ENCODE measurements around the gene RAB3IL1. TPM values are rescaled to one million over a fixed set of nuclear protein-coding genes. Genes with fewer than 3 reads are reported as not detected.
A peak's percentile ranks its signal among the peaks of the same experiment; 100 is the strongest.

The RAB3IL1 gene
- total and polyA plus RNA-seq, 2 of the 13 experiments (the other 11 are each of a cell fraction or from before 2014, with no cell fraction given), result 1.2 to 2.0 TPM

- TF ChIP-seq GMEB1 (CRISPR knock-in tag; IDR thresholded peaks at IDR 0.05; ENCODE audit: borderline replicate concordance) (no peak; the same call in 1 of the 2 replicates), JUND (CRISPR knock-in tag; IDR thresholded peaks at IDR 0.05) (no peak), FOXK1 (CRISPR knock-in tag; IDR thresholded peaks at IDR 0.05; ENCODE audit: borderline replicate concordance, low read depth) (no peak), RFX3 (CRISPR knock-in tag; IDR thresholded peaks at IDR 0.05) (no peak), ZNF431 (CRISPR knock-in tag; IDR thresholded peaks at IDR 0.05; ENCODE audit: borderline replicate concordance, low read depth) (no peak), ZNF652 (CRISPR knock-in tag; IDR thresholded peaks at IDR 0.05; ENCODE audit: borderline replicate concordance, low read depth) (no peak), SALL1 (CRISPR knock-in tag; IDR thresholded peaks at IDR 0.05) (peak; percentile 23; the same call in 1 of the 2 replicates), RELA (CRISPR knock-in tag; IDR thresholded peaks at IDR 0.05) (no peak), PLSCR1 (CRISPR knock-in tag; IDR thresholded peaks at IDR 0.05; ENCODE audit: borderline replicate concordance) (no peak), TBX3 (IDR thresholded peaks at IDR 0.05; ENCODE audit: borderline replicate concordance) (no peak), JUN (CRISPR knock-in tag; IDR thresholded peaks at IDR 0.05) (no peak), ZNF432 (CRISPR knock-in tag; IDR thresholded peaks at IDR 0.05; ENCODE audit: borderline replicate concordance) (no peak), ZNF616 (CRISPR knock-in tag; IDR thresholded peaks at IDR 0.05; ENCODE audit: low read depth) (0 out of 2 replicates have a peak, but pooled peaks have one; percentile 20), FOXC1 (CRISPR knock-in tag; IDR thresholded peaks at IDR 0.05; ENCODE audit: borderline replicate concordance) (0 out of 2 replicates have a peak, but pooled peaks have one; percentile 68), ZNF761 (CRISPR knock-in tag; conservative IDR thresholded peaks at IDR 0.05) (no peak), ZNF326 (CRISPR knock-in tag; IDR thresholded peaks at IDR 0.05; ENCODE audit: borderline replicate concordance) (no peak), ZNF772 (CRISPR knock-in tag; IDR thresholded peaks at IDR 0.05) (0 out of 2 replicates have a peak, but pooled peaks have one; percentile 18), PAX8 (CRISPR knock-in tag; IDR thresholded peaks at IDR 0.05; ENCODE audit: borderline replicate concordance) (no peak)
- TF ChIP-seq, protein P1, sequence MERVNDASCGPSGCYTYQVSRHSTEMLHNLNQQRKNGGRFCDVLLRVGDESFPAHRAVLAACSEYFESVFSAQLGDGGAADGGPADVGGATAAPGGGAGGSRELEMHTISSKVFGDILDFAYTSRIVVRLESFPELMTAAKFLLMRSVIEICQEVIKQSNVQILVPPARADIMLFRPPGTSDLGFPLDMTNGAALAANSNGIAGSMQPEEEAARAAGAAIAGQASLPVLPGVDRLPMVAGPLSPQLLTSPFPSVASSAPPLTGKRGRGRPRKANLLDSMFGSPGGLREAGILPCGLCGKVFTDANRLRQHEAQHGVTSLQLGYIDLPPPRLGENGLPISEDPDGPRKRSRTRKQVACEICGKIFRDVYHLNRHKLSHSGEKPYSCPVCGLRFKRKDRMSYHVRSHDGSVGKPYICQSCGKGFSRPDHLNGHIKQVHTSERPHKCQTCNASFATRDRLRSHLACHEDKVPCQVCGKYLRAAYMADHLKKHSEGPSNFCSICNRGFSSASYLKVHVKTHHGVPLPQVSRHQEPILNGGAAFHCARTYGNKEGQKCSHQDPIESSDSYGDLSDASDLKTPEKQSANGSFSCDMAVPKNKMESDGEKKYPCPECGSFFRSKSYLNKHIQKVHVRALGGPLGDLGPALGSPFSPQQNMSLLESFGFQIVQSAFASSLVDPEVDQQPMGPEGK (CRISPR knock-in tag; IDR thresholded peaks at IDR 0.05), result no peak
- TF ChIP-seq, protein P2, sequence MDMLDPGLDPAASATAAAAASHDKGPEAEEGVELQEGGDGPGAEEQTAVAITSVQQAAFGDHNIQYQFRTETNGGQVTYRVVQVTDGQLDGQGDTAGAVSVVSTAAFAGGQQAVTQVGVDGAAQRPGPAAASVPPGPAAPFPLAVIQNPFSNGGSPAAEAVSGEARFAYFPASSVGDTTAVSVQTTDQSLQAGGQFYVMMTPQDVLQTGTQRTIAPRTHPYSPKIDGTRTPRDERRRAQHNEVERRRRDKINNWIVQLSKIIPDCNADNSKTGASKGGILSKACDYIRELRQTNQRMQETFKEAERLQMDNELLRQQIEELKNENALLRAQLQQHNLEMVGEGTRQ (IDR thresholded peaks at IDR 0.05; ENCODE audit: low read depth, low read length), result no peak
- TF ChIP-seq, protein P2 (CRISPR knock-in tag; IDR thresholded peaks at IDR 0.05; ENCODE audit: borderline replicate concordance), result no peak
Observed at GRCh38 chr11:61890529-61891330, 26.6 kb downstream of the RAB3IL1 start (continued).
